ENCODE results near the gene DYRK2.

Gene DYRK2

GRCh38 chr12:67681941-67682620, 33.5 kb downstream of the DYRK2 start:
- DNase-seq (ENCODE audit: low read depth): no peak
- no peak for TF ChIP-seq CTCF (IDR thresholded peaks at IDR 0.05; ENCODE audit: low read depth, low read length, missing control alignments)
- in situ Hi-C loops (cut with HindIII; ENCODE audit: low sequenced_read_pairs): no loop called here
- no peak overlapping the region for H3K4me3 ChIP-seq (ENCODE audit: low read depth, low read length)

- no peak for DNase-seq (ENCODE audit: low read depth)
- in situ Hi-C loops (cut with HindIII; ENCODE audit: low sequenced_read_pairs): no loop called here
- H3K4me3 ChIP-seq (ENCODE audit: low read depth, low read length): no peak overlapping the region
- TF ChIP-seq CTCF (IDR thresholded peaks at IDR 0.05; ENCODE audit: low read depth, low read length, missing control alignments): no peak
These were observed 40.8 kb downstream of the DYRK2 start for GRCh38 chr12:67689385-67689784.

GRCh38 chr12:67690656-67691055, 42.1 kb downstream of the DYRK2 start:
- in situ Hi-C loops (cut with HindIII; ENCODE audit: low sequenced_read_pairs): no loop called here
- TF ChIP-seq CTCF (IDR thresholded peaks at IDR 0.05; ENCODE audit: low read depth, low read length, missing control alignments): no peak
- no peak for DNase-seq (ENCODE audit: low read depth)
- H3K4me3 ChIP-seq (ENCODE audit: low read depth, low read length): no peak overlapping the region

- no peak overlapping the region for H3K4me3 ChIP-seq (ENCODE audit: low read depth, low read length)
- no peak for DNase-seq (ENCODE audit: low read depth)
- TF ChIP-seq CTCF (IDR thresholded peaks at IDR 0.05; ENCODE audit: low read depth, low read length, missing control alignments): no peak
- in situ Hi-C loops (cut with HindIII; ENCODE audit: low sequenced_read_pairs): no loop called here
These were observed 42.7 kb downstream of the DYRK2 start for GRCh38 chr12:67691220-67691619.

GRCh38 chr12:67692135-67692534, 43.6 kb downstream of the DYRK2 start:
- TF ChIP-seq CTCF (IDR thresholded peaks at IDR 0.05; ENCODE audit: low read depth, low read length, missing control alignments): no peak
- DNase-seq (ENCODE audit: low read depth): no peak
- in situ Hi-C loops (cut with HindIII; ENCODE audit: low sequenced_read_pairs): no loop called here
- H3K4me3 ChIP-seq (ENCODE audit: low read depth, low read length): no peak overlapping the region

GRCh38 chr12:67692966-67693365, 44.4 kb downstream of the DYRK2 start:
- no peak overlapping the region for H3K4me3 ChIP-seq (ENCODE audit: low read depth, low read length)
- DNase-seq (ENCODE audit: low read depth): no peak
- in situ Hi-C loops (cut with HindIII; ENCODE audit: low sequenced_read_pairs): no loop called here
- TF ChIP-seq CTCF (IDR thresholded peaks at IDR 0.05; ENCODE audit: low read depth, low read length, missing control alignments): no peak

Measured in astrocyte of the cerebellum (primary cell).